ENCODE measurements around the gene PHLDB2.

DNA sequence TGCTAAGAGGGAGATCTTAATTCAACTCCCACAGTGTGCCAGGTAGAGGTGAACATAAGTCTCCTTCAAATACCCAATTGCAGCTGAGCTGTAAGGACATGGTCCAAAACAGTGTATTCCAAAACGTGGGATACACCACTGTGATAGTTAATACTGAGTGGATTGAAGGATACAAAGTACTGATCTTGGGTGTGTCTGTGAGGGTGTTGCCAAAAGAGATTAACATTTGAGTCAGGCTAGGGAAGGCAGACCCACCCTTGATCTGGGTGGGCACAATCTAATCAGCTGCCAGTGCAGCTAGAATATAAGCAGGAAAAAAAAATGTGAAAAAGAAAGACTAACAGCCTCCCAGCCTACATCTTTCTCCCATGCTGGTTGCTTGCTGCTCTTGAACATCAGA, 45.1 kb upstream of the PHLDB2 start:
- TF ChIP-seq CTCF (IDR thresholded peaks at IDR 0.05; ENCODE audit: insufficient read depth, low read depth, low read length): no peak
- TF ChIP-seq EZH2 (IDR thresholded peaks at IDR 0.05; ENCODE audit: insufficient read depth, low read length): no peak
